ENCODE data around the gene CNTROB. TPM values are rescaled to one million over a fixed set of nuclear protein-coding genes. Genes with fewer than 3 reads are reported as not detected.

Gene CNTROB
- polyA plus RNA-seq, 4 donors, result 47.3 to 56.2 (median 54.1) TPM

DNA sequence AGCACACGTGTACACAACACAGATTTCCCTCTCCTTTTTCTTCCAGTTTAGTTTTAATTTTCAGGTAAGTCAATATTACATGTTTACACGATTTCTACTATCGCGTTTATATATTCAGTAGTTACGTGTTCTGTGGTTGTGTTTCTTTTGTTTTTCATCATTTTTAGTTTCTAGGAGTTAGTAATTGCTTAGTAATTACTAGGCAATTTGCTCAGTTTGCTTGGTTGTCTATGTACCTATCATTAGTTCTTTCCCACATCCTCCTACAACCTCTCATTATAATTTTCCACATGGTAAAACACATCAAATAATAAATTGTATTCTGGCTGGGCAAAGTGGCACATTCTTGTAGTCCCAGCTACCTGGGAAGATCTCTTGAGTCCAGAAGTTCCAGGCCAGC is 45.8 kb downstream of the CNTROB start:
- DNase-seq (ENCODE audit: low read depth in 4 of 4, low spot score in 3 of 4), result no peak

DNA sequence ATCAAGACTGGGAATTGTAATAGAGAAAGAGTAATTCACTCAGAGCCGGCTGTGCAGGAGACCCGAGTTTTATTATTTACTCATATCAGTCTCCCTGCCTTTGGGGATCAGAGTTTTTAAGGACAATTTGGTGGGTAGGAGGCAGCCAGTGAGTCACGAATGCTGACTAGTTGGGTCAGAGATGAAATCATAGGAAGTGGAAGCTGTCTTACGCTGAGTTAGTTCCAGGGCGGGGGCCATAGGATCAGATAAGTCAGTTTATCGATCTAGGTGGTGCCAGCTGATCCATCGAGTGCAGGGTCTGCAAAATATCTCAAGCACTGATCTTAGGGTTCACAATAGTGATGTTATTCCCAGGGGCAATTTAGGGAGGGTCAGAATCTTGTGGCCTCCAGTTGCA is 50.2 kb downstream of the CNTROB start:
- DNase-seq (ENCODE audit: low read depth in 4 of 4, low spot score in 3 of 4), result no peak

GRCh38 chr17:7982666-7983065 is 50.7 kb downstream of the CNTROB start:
- DNase-seq (ENCODE audit: low read depth in 4 of 4, low spot score in 3 of 4), result no peak

DNA sequence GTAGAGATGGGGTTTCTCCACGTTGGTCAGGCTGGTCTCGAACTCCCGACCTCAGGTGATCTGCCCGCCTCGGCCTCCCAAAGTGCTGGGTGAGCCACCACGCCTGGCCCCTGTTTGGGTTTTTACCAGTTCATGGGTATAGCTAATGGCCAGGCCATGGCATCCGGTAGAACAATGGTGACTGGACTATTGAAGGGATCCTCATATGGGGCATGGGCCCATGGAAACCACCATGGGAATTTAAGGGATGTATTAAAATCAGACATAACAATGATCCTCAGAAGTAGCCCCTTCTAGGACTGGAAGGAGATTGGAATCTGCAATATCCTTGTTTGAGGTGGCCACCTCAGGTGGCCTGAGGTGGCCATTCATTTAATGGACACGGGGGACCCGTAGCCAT is 52.9 kb downstream of the CNTROB start:
- DNase-seq (ENCODE audit: low read depth in 4 of 4, low spot score in 3 of 4), result no peak

- no peak for DNase-seq (ENCODE audit: low read depth in 4 of 4, low spot score in 3 of 4)
Observed at GRCh38 chr17:7987112-7987893, 55.3 kb downstream of the CNTROB start.

GRCh38 chr17:7988750-7989178 is 56.8 kb downstream of the CNTROB start:
- DNase-seq (ENCODE audit: low read depth in 4 of 4, low spot score in 3 of 4), result peak; percentile 81 to 84 (median 83)

DNA sequence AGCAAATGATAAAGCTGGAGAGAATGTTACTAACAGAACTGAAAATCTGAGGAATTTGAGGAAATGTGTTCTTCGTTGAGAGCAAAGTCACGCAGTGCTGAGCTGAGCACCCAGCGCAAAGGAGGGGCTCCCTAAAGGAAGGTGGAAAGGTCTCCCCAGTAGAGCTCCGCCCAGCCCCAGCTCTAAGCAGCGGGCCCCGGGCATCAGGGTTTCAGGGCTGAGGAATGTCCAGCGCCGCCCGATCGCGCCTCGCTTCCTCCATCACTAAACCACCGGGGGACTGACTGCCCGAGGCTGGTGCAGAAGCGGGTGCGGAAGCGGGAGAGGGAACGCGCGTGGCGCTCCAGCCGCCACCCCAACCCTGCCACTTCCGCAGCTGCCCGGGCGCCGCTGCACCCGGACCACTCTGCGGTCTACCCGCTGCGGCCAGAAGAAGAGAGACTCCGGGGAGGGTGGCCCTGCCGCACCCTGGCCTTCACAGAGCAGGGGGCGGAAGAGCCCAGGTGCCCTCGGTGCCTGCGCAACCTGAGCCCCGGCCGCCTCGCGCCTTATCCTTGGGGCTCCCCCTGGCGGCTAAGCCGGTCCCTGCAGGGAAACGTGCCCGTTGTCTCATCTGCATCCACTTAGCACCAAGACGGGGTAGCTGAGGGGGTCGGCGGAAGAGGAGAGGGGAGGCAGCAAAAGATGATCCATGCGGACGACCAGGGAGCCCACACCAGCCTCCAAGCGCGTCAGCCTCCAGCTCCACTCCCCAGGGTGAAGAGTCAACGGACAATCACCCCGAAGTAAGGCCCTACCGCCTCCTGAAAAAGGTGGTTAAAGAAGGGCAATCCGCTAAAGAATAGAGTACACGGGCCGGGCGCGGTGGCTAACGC is 58.0 kb downstream of the CNTROB start:
- peak; percentile 57 to 79 (median 64) for DNase-seq (ENCODE audit: low read depth in 4 of 4, low spot score in 3 of 4)

DNA sequence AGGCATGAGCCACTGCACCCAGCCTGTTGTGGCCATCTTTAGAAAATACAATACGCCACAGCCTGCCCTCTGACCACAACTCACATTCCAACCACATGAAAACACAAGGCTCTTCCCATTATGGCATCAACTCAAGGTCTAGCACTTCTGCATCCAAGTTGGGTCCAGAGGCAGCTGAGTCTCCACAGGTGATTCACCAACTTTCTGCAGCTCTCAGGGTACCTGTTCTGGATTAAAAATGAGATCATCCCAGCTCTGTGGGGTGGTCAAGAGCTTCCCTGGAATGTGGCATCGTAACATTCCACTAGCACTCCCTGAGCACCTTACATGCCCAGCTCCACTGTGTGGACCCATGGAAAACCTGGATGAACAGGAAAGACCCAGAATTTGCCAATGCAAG is 60.5 kb downstream of the CNTROB start:
- DNase-seq (ENCODE audit: low read depth in 4 of 4, low spot score in 3 of 4), result no peak

GRCh38 chr17:7992924-7993323 is 60.9 kb downstream of the CNTROB start:
- DNase-seq (ENCODE audit: low read depth in 4 of 4, low spot score in 3 of 4), result no peak

GRCh38 chr17:7993972-7994589 is 62.1 kb downstream of the CNTROB start:
- no peak for DNase-seq (ENCODE audit: low read depth in 4 of 4, low spot score in 3 of 4)

GRCh38 chr17:7995724-7996123 is 63.7 kb downstream of the CNTROB start:
- no peak for DNase-seq (ENCODE audit: low read depth in 4 of 4, low spot score in 3 of 4)

DNA sequence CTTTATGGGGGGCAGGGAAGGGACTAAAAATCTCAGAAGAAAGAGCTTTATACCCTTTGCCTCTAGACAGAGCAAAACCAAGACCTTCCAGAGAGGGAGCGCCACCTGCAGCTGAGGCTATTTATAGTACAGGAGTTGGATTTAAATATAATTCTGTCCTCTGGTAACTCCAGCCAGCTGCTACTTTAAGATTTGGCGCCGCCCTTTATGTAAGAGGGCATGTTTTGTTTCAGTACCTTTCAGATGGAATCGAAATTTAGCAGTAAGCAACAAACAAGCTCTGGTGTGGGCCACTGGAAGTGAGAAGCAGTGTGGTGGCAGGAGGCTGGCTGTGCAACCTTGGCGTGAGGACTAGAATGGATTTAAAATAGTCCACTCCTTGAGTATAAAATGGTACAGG is 65.2 kb downstream of the CNTROB start:
- no peak for DNase-seq (ENCODE audit: low read depth in 4 of 4, low spot score in 3 of 4)

Other genes with a start within 250 kb of the CNTROB start
- 10 to 100 TPM; 69.4 to 74.4 (median 70.7) TPM for gene TP53, start 244.7 kb upstream of the CNTROB start, polyA plus RNA-seq (ENCODE audit: insufficient read length in 4 of 4)
- 10 to 100 TPM; 12.7 to 16.3 (median 14.2) TPM for gene WRAP53, start 243.7 kb upstream of the CNTROB start, polyA plus RNA-seq (ENCODE audit: insufficient read length in 4 of 4)
- 10 to 100 TPM; 19.0 to 29.4 (median 23.6) TPM for gene EFNB3, start 227.0 kb upstream of the CNTROB start, polyA plus RNA-seq (ENCODE audit: insufficient read length in 4 of 4)
- gene DNAH2, start 214.5 kb upstream of the CNTROB start, polyA plus RNA-seq (ENCODE audit: insufficient read length in 4 of 4), result under 1 TPM; 0.28 to 0.45 (median 0.37) TPM
- 10 to 100 TPM; 21.8 to 28.1 (median 22.8) TPM for gene KDM6B, start 98.0 kb upstream of the CNTROB start, polyA plus RNA-seq (ENCODE audit: insufficient read length in 4 of 4)
- 10 to 100 TPM; 24.2 to 29.6 (median 28.4) TPM for gene TMEM88, start 77.1 kb upstream of the CNTROB start, polyA plus RNA-seq (ENCODE audit: insufficient read length in 4 of 4)
- gene NAA38, start 74.6 kb upstream of the CNTROB start, polyA plus RNA-seq (ENCODE audit: insufficient read length in 4 of 4), result 100 to 1,000 TPM in 1 of 4 donors, 10 to 100 TPM in 3; 74.9 to 109 (median 81.6) TPM
- gene CYB5D1, start 74.2 kb upstream of the CNTROB start, polyA plus RNA-seq (ENCODE audit: insufficient read length in 4 of 4), result 10 to 100 TPM; 21.7 to 26.4 (median 24.3) TPM
- 100 to 1,000 TPM; 149 to 161 (median 157) TPM for gene CHD3, start 43.4 kb upstream of the CNTROB start, polyA plus RNA-seq (ENCODE audit: insufficient read length in 4 of 4)
- 1 to 10 TPM; 4.4 to 5.7 (median 4.6) TPM for gene RNF227, start 15.9 kb upstream of the CNTROB start, polyA plus RNA-seq (ENCODE audit: insufficient read length in 4 of 4)
- gene KCNAB3, start 2.4 kb upstream of the CNTROB start, polyA plus RNA-seq (ENCODE audit: insufficient read length in 4 of 4), result 10 to 100 TPM in 2 of 4 donors, 1 to 10 TPM in 2; 9.6 to 11.5 (median 10.4) TPM
- 100 to 1,000 TPM; 129 to 157 (median 142) TPM for gene TRAPPC1, start 260 bp upstream of the CNTROB start, polyA plus RNA-seq (ENCODE audit: insufficient read length in 4 of 4)
- gene GUCY2D, start 70.4 kb downstream of the CNTROB start, polyA plus RNA-seq (ENCODE audit: insufficient read length in 4 of 4), result under 1 TPM in 3 of 4 donors, not detected in 1; 0.35 to 0.56 (median 0.37) TPM
- gene ALOX15B, start 106.9 kb downstream of the CNTROB start, polyA plus RNA-seq (ENCODE audit: insufficient read length in 4 of 4), result 1 to 10 TPM in 3 of 4 donors, under 1 TPM in 1; 0.91 to 1.9 (median 1.3) TPM
- gene ALOX12B, start 155.5 kb downstream of the CNTROB start, polyA plus RNA-seq (ENCODE audit: insufficient read length in 4 of 4), result 1 to 10 TPM in 1 of 4 donors, under 1 TPM in 3; 0.62 to 1.1 (median 0.71) TPM
- under 1 TPM in 1 of 4 donors, not detected in 3; 0.04 TPM for gene ALOXE3, start 186.3 kb downstream of the CNTROB start, polyA plus RNA-seq (ENCODE audit: insufficient read length in 4 of 4)
- under 1 TPM in 1 of 4 donors, not detected in 3; 0.08 TPM for gene HES7, start 191.9 kb downstream of the CNTROB start, polyA plus RNA-seq (ENCODE audit: insufficient read length in 4 of 4)
- gene PER1, start 220.2 kb downstream of the CNTROB start, polyA plus RNA-seq (ENCODE audit: insufficient read length in 4 of 4), result 10 to 100 TPM; 20.4 to 38.1 (median 25.5) TPM
- gene VAMP2, start 230.7 kb downstream of the CNTROB start, polyA plus RNA-seq (ENCODE audit: insufficient read length in 4 of 4), result 100 to 1,000 TPM; 122 to 138 (median 126) TPM
- 10 to 100 TPM; 23.9 to 26.4 (median 25.3) TPM for gene TMEM107, start 244.2 kb downstream of the CNTROB start, polyA plus RNA-seq (ENCODE audit: insufficient read length in 4 of 4)

Measured in right renal pelvis (tissue), 4 donors.